Measurements from ENCODE around the gene CIDEC. TPM values are rescaled to one million over a fixed set of nuclear protein-coding genes. Genes with fewer than 3 reads are reported as not detected.

The CIDEC gene
- total and polyA plus RNA-seq, 9 of the 15 experiments (the other 6 are each of a cell fraction or from before 2014, with no cell fraction given), result not detected

DNA sequence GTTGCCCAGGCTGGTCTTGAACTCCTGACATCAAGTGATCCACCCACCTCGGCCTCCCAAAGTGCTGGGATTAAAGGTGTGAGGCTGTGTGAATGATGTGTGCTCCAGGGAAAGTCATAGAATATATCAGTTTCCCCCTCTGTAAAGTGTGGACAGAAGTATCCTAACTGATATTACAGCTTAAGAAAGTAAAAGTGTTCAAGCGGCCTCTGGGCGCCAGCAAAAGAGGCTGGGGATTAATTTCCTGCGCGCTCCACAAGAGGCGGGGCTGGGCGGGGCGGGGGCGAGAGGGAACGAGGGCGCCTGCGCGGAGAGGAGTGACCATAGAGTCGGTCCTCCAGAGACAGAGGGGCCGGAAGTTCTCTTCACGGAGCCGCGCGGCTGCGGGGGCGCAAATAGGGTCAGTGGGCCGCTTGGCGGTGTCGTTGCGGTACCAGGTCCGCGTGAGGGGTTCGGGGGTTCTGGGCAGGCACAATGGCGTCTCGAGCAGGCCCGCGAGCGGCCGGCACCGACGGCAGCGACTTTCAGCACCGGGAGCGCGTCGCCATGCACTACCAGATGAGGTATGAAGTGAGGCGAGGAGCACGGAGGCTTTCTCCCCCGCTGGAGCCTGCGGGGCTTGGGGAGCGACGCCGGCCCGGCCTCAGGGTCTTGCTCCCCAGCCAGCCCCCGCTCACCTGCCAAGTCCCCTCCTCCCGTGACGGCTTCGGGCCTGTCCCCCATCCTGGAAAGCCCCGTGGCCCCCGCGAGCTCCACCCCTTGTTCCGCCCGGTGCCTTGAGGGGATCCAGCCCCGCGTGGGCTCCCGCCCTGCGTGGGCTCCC is 10.4 kb upstream of the CIDEC start, which contains the start of gene JAGN1 (continued):
- TF ChIP-seq, protein P1, sequence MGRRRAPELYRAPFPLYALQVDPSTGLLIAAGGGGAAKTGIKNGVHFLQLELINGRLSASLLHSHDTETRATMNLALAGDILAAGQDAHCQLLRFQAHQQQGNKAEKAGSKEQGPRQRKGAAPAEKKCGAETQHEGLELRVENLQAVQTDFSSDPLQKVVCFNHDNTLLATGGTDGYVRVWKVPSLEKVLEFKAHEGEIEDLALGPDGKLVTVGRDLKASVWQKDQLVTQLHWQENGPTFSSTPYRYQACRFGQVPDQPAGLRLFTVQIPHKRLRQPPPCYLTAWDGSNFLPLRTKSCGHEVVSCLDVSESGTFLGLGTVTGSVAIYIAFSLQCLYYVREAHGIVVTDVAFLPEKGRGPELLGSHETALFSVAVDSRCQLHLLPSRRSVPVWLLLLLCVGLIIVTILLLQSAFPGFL (CRISPR knock-in tag; IDR thresholded peaks at IDR 0.05), result no peak
- TF ChIP-seq NR1H2 (CRISPR knock-in tag; IDR thresholded peaks at IDR 0.05) (peak; percentile 10; the same call in 1 of the 2 replicates), CEBPZ (IDR thresholded peaks at IDR 0.05; ENCODE audit: borderline replicate concordance, low read depth, low read length) (no peak), MCM3 (IDR thresholded peaks at IDR 0.05) (no peak), HES1 (IDR thresholded peaks at IDR 0.05; ENCODE audit: low read depth) (no peak), RBFOX2 (IDR thresholded peaks at IDR 0.05; ENCODE audit: low read depth, low read length) (peak; percentile 96), FOXA3 (CRISPR knock-in tag; conservative IDR thresholded peaks at IDR 0.05 in 1 of 2, IDR thresholded peaks at IDR 0.05 in 1 of 2) (peak in 1 of 2 experiments; percentile 30; a peak in 1 of 4 replicates), IRF2 (CRISPR knock-in tag; IDR thresholded peaks at IDR 0.05) (no peak), PTRF (tag; IDR thresholded peaks at IDR 0.05) (no peak), NONO (IDR thresholded peaks at IDR 0.05; ENCODE audit: low read depth in 2 of 2, low read length in 1 of 2) (peak in 1 of 2 experiments; percentile 52; a peak in 1 of 4 replicates), ZFP1 (CRISPR knock-in tag; IDR thresholded peaks at IDR 0.05) (no peak), POLR2H (tag; IDR thresholded peaks at IDR 0.05; ENCODE audit: low read depth) (peak; percentile 83), MEIS2 (IDR thresholded peaks at IDR 0.05; ENCODE audit: partially characterized antibody) (no peak), ZBTB1 (CRISPR knock-in tag; IDR thresholded peaks at IDR 0.05; ENCODE audit: borderline replicate concordance, low read depth) (peak; percentile 87), ZNF830 (CRISPR knock-in tag; IDR thresholded peaks at IDR 0.05) (no peak), TCF3 (CRISPR knock-in tag; IDR thresholded peaks at IDR 0.05) (no peak), CC2D1A (IDR thresholded peaks at IDR 0.05) (no peak), RBM14 (IDR thresholded peaks at IDR 0.05; ENCODE audit: borderline replicate concordance, insufficient read depth, low read depth, low read length) (0 out of 2 replicates have a peak, but pooled peaks have one; percentile 75), DNMT1 (IDR thresholded peaks at IDR 0.05) (no peak), RAD21 (CRISPR knock-in tag; conservative IDR thresholded peaks at IDR 0.05 in 1 of 2, IDR thresholded peaks at IDR 0.05 in 1 of 2) (no peak)
- TF ChIP-seq, protein P2, sequence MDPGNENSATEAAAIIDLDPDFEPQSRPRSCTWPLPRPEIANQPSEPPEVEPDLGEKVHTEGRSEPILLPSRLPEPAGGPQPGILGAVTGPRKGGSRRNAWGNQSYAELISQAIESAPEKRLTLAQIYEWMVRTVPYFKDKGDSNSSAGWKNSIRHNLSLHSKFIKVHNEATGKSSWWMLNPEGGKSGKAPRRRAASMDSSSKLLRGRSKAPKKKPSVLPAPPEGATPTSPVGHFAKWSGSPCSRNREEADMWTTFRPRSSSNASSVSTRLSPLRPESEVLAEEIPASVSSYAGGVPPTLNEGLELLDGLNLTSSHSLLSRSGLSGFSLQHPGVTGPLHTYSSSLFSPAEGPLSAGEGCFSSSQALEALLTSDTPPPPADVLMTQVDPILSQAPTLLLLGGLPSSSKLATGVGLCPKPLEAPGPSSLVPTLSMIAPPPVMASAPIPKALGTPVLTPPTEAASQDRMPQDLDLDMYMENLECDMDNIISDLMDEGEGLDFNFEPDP (CRISPR knock-in tag; IDR thresholded peaks at IDR 0.05), result peak; percentile 23; the same call in 1 of the 2 replicates
